Ectodermal cell (in vitro differentiated cells): ENCODE data around the gene HAO2.
"Not testable (repeated sequence)": the region's sequence is repeated elsewhere in the genome, so short reads cannot be mapped to it uniquely, and the experiment has no call there.

Experiments
- H3K27ac ChIP-seq: 2 replicates; pipeline ENCODE4 v1.7.0; 2013; ENCODE audit warnings: mild to moderate bottlenecking, low read depth, low read length; ENCODE audit not compliant: insufficient read depth, poor library complexity, severe bottlenecking
- H3K27me3 ChIP-seq: 2 replicates; pipeline ENCODE4 v1.7.0; 2013; ENCODE audit warnings: mild to moderate bottlenecking, low read length; ENCODE audit not compliant: insufficient read depth, control insufficient read depth, poor library complexity, severe bottlenecking
- H3K36me3 ChIP-seq: one replicate; pipeline ENCODE4 v1.7.0; 2013; ENCODE audit warnings: low read length; ENCODE audit not compliant: control insufficient read depth, insufficient read depth
- H3K4me1 ChIP-seq: one replicate; pipeline ENCODE4 v1.7.0; 2013; ENCODE audit warnings: low read length; ENCODE audit not compliant: control insufficient read depth, insufficient read depth
- H3K4me3 ChIP-seq: 2 replicates; pipeline ENCODE4 v1.7.0; 2013; ENCODE audit warnings: low read depth, low read length, control low read depth; ENCODE audit not compliant: insufficient read depth
- H3K9me3 ChIP-seq: 2 replicates; pipeline ENCODE4 v1.7.0; 2013; ENCODE audit warnings: mild to moderate bottlenecking, low read length, moderate library complexity; ENCODE audit not compliant: control insufficient read depth
- WGBS, 2 experiments: methylation state at CpG; one replicate each; pipeline ENCODE4 v1.1.7; 2013; ENCODE audit warnings: missing lambda C conversion rate in 2 of 2; 5-methylcytosine and 5-hydroxymethylcytosine counted together

Gene HAO2

GRCh38 chr1:119341372-119341947 is 27.1 kb upstream of the HAO2 start:
- no peaks in the 10 kb centered on the region for H3K27me3 ChIP-seq
- WGBS, 2 experiments = 88 to 89% methylated on average over 5 of the region's 5 CpGs
- no peak overlapping the region for H3K4me3 ChIP-seq
- no peaks in the 10 kb centered on the region for H3K4me1 ChIP-seq
- H3K36me3 ChIP-seq = no peaks in the 10 kb centered on the region
- no peaks in the 10 kb centered on the region for H3K9me3 ChIP-seq
- H3K27ac ChIP-seq = no peak overlapping the region

DNA sequence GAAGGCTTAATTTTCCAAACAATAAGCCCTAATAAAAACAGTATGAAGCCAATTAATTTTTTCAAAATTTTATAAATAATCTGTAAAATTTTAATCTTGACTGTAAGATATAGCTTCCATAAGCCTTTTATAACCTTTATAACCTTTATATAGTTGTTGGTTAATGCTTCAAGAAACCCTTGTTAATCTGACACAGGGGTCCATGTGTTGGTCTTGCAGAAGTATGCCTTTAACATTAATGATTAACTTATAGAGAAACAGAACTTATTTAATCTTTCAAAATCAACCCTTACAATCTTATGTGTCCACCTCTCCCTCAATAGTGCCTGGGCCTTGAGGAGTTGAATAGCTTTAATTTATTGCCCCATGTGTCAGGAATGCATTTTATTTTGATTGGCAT is 23.2 kb upstream of the HAO2 start:
- no peaks in the 10 kb centered on the region for H3K27me3 ChIP-seq
- H3K36me3 ChIP-seq = no peaks in the 10 kb centered on the region
- H3K4me1 ChIP-seq = no peaks in the 10 kb centered on the region
- no peak overlapping the region for H3K4me3 ChIP-seq
- no peak overlapping the region for H3K27ac ChIP-seq
- no peaks in the 10 kb centered on the region for H3K9me3 ChIP-seq

- Histone ChIP-seq H3K4me1 (no peaks in the 10 kb centered on the region), H3K9me3 (no peaks in the 10 kb centered on the region), H3K27me3 (no peaks in the 10 kb centered on the region), H3K4me3 (no peak overlapping the region), H3K27ac (no peak overlapping the region), H3K36me3 (no peaks in the 10 kb centered on the region)
- WGBS, 2 experiments = 58 to 95% methylated on average over 1 of the region's 1 CpG
Measured at GRCh38 chr1:119347858-119348257, 20.7 kb upstream of the HAO2 start.

- H3K9me3 ChIP-seq = no peaks in the 10 kb centered on the region
- no peaks in the 10 kb centered on the region for H3K27me3 ChIP-seq
- no peaks in the 10 kb centered on the region for H3K4me1 ChIP-seq
- no peaks in the 10 kb centered on the region for H3K36me3 ChIP-seq
- H3K4me3 ChIP-seq = no peak overlapping the region
- no peak overlapping the region for H3K27ac ChIP-seq
- WGBS, 2 experiments = 93 to 94% methylated on average over 4 of the region's 4 CpGs
Measured at GRCh38 chr1:119348941-119349340, 19.6 kb upstream of the HAO2 start.

DNA sequence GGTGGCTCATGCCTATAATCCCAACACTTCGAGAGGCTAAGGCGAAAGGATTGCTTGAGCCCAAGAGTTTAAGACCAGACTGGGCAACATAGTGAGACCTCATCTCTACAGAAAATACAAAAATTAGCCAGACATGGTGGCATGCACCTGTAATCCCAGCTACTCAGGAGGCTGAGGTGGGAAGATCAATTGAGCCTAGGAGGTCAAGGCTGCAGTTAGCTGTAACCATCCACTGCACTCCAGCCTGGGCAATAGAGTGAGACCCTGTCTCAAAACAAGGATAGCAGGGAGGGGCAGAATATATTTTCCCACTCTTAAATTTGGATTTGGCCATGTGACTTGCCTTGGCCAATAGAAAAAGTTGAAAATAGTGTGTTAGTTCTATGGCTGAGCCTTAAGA is 17.7 kb upstream of the HAO2 start:
- not testable (repeated sequence) for H3K4me3 ChIP-seq, H3K9me3 ChIP-seq, H3K4me1 ChIP-seq, H3K36me3 ChIP-seq, H3K27me3 ChIP-seq, H3K27ac ChIP-seq
- WGBS, 2 experiments = 93 to 100% methylated on average over 2 of the region's 2 CpGs

DNA sequence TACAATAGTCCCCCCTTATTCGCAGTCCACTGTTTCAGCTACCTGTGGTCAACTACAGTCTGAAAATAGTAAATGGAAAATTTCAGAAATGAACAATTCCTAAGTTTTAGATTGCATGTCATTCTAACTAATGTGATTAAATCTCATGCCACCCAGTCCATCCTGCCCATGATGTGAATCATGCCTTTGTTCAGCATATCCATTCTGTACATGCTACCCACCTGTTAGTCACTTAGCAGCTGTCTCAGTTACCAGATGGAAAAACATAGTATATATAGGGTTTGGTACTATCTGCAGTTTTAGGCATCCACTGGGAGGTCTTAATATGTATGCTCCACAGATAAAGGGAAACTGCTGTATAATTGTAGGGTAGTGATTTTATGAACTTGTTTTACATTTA is 16.6 kb upstream of the HAO2 start:
- Histone ChIP-seq H3K27ac (no peak overlapping the region), H3K4me3 (no peak overlapping the region), H3K27me3 (no peaks in the 10 kb centered on the region), H3K36me3 (no peaks in the 10 kb centered on the region), H3K9me3 (no peaks in the 10 kb centered on the region), H3K4me1 (no peaks in the 10 kb centered on the region)
- 91% methylated on average over 1 of the region's 1 CpG; no CpG with 5 or more reads in 1 of the 2 experiments for WGBS, 2 experiments

- no peaks in the 10 kb centered on the region for H3K36me3 ChIP-seq
- no peaks in the 10 kb centered on the region for H3K27me3 ChIP-seq
- H3K4me1 ChIP-seq = no peaks in the 10 kb centered on the region
- H3K4me3 ChIP-seq = no peak overlapping the region
- WGBS, 2 experiments = 93 to 95% methylated on average over 3 of the region's 3 CpGs
- H3K27ac ChIP-seq = no peak overlapping the region
- no peaks in the 10 kb centered on the region for H3K9me3 ChIP-seq
Measured at GRCh38 chr1:119353836-119354235, 14.7 kb upstream of the HAO2 start.

- 89 to 94% methylated on average over 4 of the region's 4 CpGs for WGBS, 2 experiments
- Histone ChIP-seq H3K4me3 (no peak overlapping the region), H3K4me1 (no peaks in the 10 kb centered on the region), H3K9me3 (no peaks in the 10 kb centered on the region), H3K36me3 (no peaks in the 10 kb centered on the region), H3K27ac (no peak overlapping the region), H3K27me3 (no peaks in the 10 kb centered on the region)
Measured at GRCh38 chr1:119358636-119359035, 9.9 kb upstream of the HAO2 start.

- 89 to 99% methylated on average over 4 of the region's 4 CpGs for WGBS, 2 experiments
- H3K9me3 ChIP-seq = no peaks in the 10 kb centered on the region
- no peaks in the 10 kb centered on the region for H3K27me3 ChIP-seq
- no peaks in the 10 kb centered on the region for H3K36me3 ChIP-seq
- no peak overlapping the region for H3K27ac ChIP-seq
- no peaks in the 10 kb centered on the region for H3K4me1 ChIP-seq
- H3K4me3 ChIP-seq = no peak overlapping the region
Measured at GRCh38 chr1:119359730-119360129, 8.9 kb upstream of the HAO2 start.

DNA sequence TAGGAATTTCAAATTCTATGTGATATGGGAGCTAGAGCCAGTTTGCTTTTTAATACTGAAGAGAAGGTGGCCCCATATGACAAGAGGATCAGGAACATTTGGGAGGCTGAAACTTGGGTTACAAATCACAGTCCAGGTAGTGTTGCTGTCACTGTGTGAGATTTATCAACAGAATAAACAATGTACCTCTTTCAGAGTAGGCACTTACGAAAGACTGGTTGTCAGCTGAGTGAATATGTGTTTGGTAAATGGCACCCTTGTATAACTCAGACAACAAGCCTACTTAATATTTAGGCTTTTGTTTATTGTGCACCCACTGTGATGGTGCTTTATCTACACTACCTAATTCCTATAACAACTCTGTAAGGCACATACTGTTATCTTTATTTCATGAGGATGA is 7.4 kb upstream of the HAO2 start:
- H3K36me3 ChIP-seq = no peaks in the 10 kb centered on the region
- H3K4me3 ChIP-seq = no peak overlapping the region
- H3K27me3 ChIP-seq = no peaks in the 10 kb centered on the region
- H3K4me1 ChIP-seq = no peaks in the 10 kb centered on the region
- H3K27ac ChIP-seq = no peak overlapping the region
- no peaks in the 10 kb centered on the region for H3K9me3 ChIP-seq
- WGBS, 2 experiments = 80 to 100% methylated on average over 1 of the region's 1 CpG
